Fibroblast of skin of right quadriceps (primary cell): ENCODE measurements around the gene SCN2B.

ENCODE experiments used
- DNase-seq: peaks from one replicate; pipeline ENCODE4 v3.0.0-alpha.2; 2013

SCN2B gene

DNA sequence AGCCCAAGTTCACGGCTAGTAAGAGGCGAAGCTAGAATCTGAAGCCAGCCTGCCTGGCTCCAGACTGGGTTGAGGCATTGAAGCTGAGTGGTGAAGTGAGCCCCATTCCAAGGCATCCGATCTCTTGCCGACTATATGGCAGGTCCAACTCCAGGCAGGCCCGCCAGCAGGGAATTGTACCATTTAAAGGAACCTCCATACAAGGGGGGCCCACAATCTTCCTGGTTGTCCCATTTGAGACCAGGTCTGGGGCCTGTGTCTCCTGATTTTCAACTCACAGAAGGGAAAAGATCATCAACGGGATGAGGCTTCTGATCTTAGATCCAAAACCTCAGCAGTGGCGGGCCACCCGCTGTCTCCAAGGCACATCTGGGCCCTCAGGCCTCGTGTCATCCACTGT lies 4.1 kb downstream of the SCN2B start:
- DNase-seq = no peak

GRCh38 chr11:118171269-118172062 lies 5.0 kb downstream of the SCN2B start:
- peak; percentile 32 for DNase-seq

- DNase-seq = no peak
These were observed 5.6 kb downstream of the SCN2B start for GRCh38 chr11:118170882-118171268.

DNA sequence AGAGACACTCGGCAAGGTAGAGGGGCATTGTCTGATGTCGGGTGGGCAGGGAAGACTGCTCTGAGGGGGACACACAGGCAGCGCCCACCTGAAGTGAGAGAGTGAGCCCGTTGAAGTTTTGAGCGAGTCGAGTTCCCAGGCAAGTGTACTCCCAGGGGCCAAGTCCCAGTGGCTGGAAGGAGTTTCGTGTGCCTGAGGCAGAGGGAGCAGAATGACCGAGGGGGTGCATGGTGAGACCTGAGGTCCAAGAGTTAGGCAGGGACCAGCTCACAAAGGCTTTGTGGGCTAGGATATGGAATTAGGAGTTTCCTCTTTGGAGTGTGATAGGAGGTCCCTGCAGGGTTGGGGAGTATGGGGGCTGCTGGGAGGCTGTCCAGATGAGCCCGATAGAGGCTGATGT lies 6.2 kb downstream of the SCN2B start:
- DNase-seq = no peak

- no peak for DNase-seq
These were observed 6.9 kb downstream of the SCN2B start for GRCh38 chr11:118169300-118170140.

DNA sequence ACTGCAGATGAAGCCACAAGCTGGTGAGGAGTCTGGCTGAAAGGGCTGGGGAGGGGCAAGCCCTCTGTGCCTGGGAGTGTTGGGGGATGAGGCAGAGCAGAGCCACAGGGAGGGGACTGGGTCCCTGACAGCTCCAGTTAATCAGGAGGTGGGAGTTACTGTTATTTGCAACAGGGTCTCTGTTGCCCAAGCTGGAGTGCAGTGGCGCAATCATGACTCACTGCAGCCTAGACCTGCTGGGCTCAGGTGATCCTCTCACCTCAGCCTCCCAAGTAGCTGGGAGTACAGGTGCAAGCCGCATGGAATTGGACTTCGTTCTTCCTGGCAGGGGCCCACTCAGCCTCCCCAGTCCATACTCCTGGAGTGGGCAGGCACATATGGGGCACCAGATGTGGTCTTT lies 7.7 kb downstream of the SCN2B start:
- DNase-seq = no peak

DNA sequence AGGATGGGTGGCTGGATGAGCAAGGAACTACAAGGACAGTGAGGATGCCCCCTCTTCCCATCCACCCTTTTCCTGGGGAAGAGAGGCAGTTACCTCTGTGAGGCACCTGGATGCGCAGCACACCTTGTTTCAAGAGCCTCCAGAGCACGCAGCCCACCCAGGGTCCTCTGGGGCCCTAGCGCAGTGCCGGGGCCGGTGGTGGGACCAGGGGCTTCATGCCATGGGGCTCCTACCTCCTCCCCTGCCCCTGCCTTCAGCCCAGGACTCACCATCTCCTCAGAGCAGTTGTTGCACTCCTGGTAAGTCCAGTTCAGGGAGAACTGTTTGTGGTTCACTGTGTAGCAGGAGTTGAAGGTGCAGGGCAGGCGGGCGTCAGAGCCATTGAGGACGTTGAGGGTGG lies 8.1 kb downstream of the SCN2B start:
- no peak for DNase-seq

DNA sequence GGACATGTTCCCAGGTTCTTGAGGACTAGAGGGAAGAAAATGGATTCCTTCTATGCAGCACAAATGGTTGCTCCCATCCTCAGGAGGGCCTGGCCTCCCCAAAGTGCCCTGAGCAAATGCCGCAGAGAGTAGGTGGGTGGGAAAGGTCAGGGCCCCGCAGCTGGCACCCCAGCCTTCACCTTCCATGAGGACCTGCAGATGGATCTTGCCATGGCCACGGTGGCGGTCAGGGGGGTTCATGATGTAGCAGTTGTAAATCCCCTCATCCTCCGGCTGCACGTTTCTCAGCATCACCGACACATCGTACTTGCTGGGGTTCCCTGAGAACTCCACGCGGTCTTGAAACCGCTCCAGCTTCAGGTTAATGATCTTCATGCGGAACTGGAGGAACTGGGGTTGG lies 8.5 kb downstream of the SCN2B start:
- DNase-seq = no peak

GRCh38 chr11:118167253-118167652 lies 9.2 kb downstream of the SCN2B start:
- DNase-seq = no peak

DNA sequence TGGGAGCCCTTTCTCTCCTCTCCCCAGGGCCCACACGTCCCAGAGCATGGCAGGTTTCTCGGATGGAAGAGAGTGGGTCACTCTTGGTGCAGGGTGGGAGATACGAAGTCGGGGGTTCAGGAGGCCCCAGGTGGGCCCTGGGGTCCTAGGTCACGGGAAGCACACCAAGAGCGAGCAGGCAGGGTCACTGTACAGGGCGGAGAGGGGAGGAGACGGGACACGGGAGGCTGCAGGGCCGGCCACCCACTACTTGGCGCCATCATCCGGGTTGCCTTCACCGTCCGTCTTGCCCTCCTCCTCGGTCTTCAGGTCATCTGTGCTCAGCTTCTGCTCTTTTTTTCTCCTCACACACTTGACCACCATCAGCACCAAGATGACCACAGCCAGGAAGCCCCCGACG lies 9.8 kb downstream of the SCN2B start:
- no peak for DNase-seq

DNA sequence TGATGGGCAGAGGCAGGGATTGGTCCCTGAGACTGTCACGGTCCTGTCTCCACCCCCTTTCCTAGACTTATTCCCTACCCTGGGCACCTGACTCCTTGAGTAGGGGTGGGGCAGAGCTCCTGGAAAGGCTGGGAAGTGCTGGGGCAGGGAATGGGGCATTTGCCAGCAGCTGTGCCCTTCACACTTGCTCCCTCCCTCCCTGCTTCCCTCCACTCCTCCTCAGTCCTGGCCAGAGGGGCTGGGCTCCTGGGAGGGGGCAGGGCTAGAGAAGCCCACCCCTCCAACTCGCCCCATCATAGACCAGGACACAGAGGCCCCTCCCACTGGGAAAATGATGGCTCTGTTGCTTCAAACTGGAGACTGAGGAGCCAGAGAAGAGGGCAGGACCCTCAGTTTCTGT lies 11.6 kb downstream of the SCN2B start:
- no peak for DNase-seq

DNA sequence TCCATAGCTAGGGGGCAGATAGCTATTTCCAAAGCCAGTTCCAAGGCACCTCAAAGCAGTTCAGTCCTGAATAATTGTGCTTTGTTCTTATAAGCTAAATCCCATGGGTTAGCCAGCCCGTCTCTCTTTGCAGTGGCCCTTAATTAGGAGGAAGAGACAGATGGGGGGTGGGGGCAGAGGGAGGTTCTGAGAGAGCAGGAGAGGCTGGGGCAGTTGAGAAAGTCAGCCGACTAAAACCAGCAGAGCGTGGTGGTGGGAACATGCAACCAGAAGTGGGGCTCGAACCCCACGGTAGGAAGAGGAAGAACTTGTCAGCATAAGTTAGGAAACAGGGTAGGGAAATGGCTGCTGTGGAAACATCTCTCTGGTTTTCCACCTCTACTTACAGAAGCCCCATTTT lies 12.9 kb downstream of the SCN2B start:
- no peak for DNase-seq

GRCh38 chr11:118162846-118163245 lies 13.6 kb downstream of the SCN2B start:
- no peak for DNase-seq

DNA sequence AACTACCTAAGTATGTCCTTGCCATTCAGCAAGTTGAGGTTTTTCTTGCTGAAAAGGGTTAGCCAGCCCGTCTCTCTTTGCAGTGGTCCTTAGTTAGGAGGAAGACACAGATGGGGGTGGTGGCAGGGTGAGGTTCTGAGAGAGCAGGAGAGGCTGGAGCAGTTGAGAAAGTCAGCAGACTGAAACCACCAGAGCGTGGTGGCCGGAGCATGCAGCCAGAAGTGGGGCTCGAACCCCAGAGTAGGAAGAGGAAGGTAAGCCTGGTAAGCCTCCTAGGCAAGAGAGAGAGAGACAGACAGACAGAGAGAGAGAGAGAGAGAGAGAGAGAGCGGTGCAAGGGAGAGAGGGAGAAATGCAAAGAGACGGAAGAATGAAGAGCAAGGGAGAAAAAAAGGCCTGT lies 14.7 kb downstream of the SCN2B start:
- DNase-seq = no peak

GRCh38 chr11:118157186-118157895 lies 19.1 kb downstream of the SCN2B start:
- no peak for DNase-seq

GRCh38 chr11:118156531-118157185 lies 19.8 kb downstream of the SCN2B start:
- no peak for DNase-seq

- no peak for DNase-seq
These were observed 20.5 kb downstream of the SCN2B start for GRCh38 chr11:118155776-118156530.

DNA sequence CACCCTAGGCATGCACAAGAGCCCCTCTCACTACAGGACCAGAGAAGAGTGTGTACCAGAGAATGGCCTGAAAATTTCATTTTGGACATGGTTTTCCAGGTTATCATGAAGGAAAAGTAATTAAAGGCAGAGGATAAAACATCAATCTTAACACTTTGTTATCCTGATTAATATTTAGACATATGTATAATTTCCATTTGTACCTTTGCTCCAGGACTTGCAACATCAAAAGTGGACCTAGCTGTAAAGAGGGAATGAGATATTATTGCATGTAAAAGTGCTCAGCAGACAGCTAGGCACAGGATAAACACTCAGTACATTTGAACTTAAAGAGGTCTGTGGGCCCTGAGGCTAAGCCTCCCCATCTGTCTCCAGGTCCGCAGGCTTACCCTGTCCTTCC lies 21.8 kb downstream of the SCN2B start:
- no peak for DNase-seq

DNA sequence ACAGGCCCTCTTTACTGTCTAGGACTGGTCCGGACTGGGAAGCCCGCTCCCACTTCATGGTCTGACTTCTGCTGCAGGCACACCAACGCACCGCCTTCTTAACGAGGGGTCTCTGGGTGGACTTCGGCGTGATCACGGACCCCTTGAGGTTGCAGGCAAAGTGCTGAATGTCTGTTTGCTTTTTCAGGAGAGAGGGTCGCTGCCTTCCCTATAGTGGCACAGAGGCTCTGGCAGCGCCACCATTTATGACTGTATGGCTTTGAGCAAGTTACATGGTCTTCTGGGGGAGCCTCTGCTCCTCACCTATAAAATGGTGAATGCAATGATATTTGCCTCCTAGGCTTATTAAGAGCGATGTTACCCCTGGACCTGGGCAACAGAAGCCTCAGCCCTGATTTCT lies 22.5 kb downstream of the SCN2B start:
- no peak for DNase-seq

- no peak for DNase-seq
These were observed 22.9 kb downstream of the SCN2B start for GRCh38 chr11:118153516-118153915.

DNA sequence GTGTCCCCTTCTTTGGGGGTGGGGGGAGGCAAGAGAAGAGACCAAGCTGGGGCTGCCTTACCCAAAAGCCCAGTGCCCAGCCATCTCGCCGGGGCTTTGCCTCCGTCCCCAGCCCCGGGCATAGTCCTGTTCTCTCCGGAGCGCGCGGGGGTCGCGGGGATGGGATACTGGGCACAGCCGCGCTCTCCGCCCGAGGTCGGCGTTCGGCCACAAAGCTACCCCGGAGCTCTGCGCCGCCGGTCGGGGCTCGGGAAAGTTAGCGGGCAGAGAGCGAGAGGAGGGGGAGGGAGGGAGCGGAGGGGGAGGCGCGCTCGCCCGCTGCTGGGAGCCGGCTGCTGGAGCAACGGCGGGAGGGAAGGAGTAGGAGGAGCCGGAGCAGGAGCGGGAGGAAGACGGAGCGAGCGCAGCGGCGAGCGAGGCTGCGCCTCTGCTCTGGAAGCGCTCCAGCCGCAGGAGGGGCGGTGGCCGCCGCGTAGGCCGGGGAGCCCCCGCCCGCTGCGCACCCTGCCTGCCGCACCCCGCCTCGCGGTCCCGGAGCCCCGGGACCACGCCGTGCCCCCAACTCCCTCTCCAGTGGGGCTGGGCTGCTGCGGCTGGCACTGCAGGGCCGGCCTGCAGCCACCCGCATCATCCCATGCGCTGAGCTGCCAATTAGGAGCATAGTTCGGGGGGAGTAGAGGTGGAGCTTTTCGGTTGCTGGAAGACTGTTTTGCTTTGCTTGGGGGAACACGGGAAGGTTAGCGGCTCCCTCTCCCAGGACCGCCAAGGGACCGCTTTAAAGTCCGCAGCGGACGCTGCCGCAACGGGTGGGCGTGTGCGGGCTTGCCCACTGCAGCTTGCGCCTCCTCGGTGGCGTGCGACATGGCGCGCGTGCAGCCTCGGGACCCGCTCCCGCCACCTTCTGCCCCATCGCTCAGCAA lies 23.6 kb downstream of the SCN2B start, which contains the start of gene SCN4B:
Gene SCN4B (minus strand): TSS at position 272 of the 920 bp plus-strand sequence. CDS start 150 bp downstream, at position 122.
- peak; percentile 55 for DNase-seq
